SHP77 (cell line): ENCODE results near the gene ZNF107.
"Not testable (repeated sequence)": the region's sequence is repeated elsewhere in the genome, so short reads cannot be mapped to it uniquely, and the experiment has no call there.

Experiments
- DNase-seq, 2 experiments: peaks; one replicate each; lab custom pipeline; 2025; lab: John Stamatoyannopoulos, UW

ZNF107 gene

GRCh38 chr7:64733550-64734240 lies 67.8 kb downstream of the ZNF107 start:
- no peak for DNase-seq

GRCh38 chr7:64736575-64736974 lies 70.6 kb downstream of the ZNF107 start:
- no peak for DNase-seq

GRCh38 chr7:64738403-64738802 lies 72.5 kb downstream of the ZNF107 start:
- not testable (repeated sequence) for DNase-seq

- DNase-seq: not testable (repeated sequence)
These were observed 73.0 kb downstream of the ZNF107 start for GRCh38 chr7:64738953-64739352.

DNA sequence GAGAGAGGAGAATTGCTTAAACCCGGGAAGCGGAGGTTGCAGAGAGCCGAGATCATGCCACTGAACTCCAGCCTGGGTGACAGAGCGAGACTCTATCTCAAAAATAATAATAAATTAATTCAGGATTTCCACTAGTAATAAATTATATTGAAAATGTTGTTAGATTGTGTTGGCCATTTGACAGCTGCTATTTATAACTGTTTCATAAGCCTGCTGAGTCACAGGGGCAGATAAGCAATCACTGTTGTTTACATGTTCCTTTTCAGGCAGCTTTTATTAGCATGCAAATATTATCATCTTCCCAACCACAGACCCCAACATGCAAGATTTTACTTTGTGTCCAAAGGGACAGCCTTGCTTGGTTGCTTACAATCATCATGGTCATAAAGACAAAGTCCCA lies 78.7 kb downstream of the ZNF107 start:
- DNase-seq: no peak

- no peak for DNase-seq
These were observed 81.9 kb downstream of the ZNF107 start for GRCh38 chr7:64747802-64748201.

GRCh38 chr7:64753032-64753431 lies 87.1 kb downstream of the ZNF107 start:
- DNase-seq: no peak

DNA sequence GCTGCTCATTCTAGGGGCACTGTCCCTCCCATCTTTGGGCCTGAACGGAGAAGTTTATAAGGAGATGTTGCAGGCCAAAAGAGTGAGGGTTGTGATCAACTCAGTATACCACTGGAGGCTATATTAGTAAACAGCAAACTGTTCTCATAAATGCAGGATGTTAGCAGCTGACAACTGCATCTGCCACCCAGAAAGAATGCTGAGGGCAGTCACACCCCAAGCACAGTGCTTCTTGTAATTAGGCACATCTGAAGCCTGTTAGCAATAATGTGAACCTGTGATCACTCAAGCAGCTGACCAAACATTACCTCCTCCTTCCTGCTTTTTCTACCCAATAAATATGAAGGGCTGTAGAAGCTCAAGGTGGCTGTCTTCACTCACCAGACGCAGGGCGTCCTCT lies 89.9 kb downstream of the ZNF107 start:
- DNase-seq: peak; percentile 26 to 40

DNA sequence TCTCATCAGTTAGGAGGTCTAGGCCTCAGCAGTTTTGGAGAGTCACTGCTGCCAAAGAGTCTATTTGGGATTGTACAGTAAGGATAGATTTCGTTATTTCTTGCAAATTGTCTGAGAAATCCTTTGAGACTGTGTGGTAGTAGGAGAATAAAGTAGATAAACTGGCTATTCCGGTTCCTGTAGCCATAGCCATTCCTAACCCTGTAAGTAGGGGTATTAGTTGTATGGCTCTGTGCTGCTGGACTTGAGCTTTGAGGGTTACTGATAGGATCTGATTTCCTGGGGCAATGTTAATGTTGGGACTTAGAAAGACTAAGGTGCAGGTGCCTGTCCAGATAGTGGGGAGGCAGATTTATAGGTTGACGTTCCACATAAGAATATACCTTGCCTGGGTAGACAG lies 92.2 kb downstream of the ZNF107 start:
- no peak for DNase-seq
